ENCODE results near the gene CHST1.

GRCh38 chr11:45624095-45624494 is 41.3 kb downstream of the CHST1 start:
- TF ChIP-seq CTCF (IDR thresholded peaks at IDR 0.05; ENCODE audit: insufficient read depth, low read depth, low read length): no peak
- no peak for TF ChIP-seq EZH2 (IDR thresholded peaks at IDR 0.05; ENCODE audit: insufficient read depth, low read length)

Measured in astrocyte (in vitro differentiated cells and primary cell).